H1 (cell line): ENCODE measurements around the gene SOX14.

Experiments used
- CHD7 ChIP-seq: fragments of 300-600 bp; sonication (generic); IDR thresholded peaks from 2 replicates; pipeline ENCODE4 v1.7.1; 2012; ENCODE audit warnings: low read length, moderate library complexity, mild to moderate bottlenecking, inconsistent platforms; ENCODE audit not compliant: insufficient replicate concordance
- CTCF ChIP-seq, 3 experiments: IDR thresholded peaks; 1 replicate in 2 of 3; 2 replicates in 1 of 3; pipeline versions ENCODE4 v1.5.1 to v1.6.1; 2011; ENCODE audit warnings: low read length in 3 of 3, mild to moderate bottlenecking in 3 of 3, inconsistent platforms in 2 of 3, low read depth in 1 of 3, moderate library complexity in 1 of 3; ENCODE audit not compliant: insufficient read depth in 1 of 3; ENCODE audit errors: control extremely low read depth in 1 of 3
- FOSL1 ChIP-seq: IDR thresholded peaks from 2 replicates; pipeline ENCODE4 v1.6.1; 2011; ENCODE audit warnings: mild to moderate bottlenecking, low read depth, low read length, moderate library complexity; ENCODE audit not compliant: insufficient read depth
- NRF1 ChIP-seq: IDR thresholded peaks from 2 replicates; pipeline ENCODE4 v1.6.1; 2011; ENCODE audit warnings: mild to moderate bottlenecking, low read depth, low read length, improper control_type of control experiment
- PHF8 ChIP-seq: fragments of 200-600 bp; sonication (generic); conservative IDR thresholded peaks from 2 replicates; pipeline ENCODE4 v1.7.1; 2012; ENCODE audit warnings: low read depth, mild to moderate bottlenecking, inconsistent platforms, low read length, moderate library complexity
- POLR2A ChIP-seq, 2 experiments: IDR thresholded peaks; 1 replicate in 1 of 2; 2 replicates in 1 of 2; pipeline ENCODE4 v1.6.1; 2011; ENCODE audit warnings: low read depth in 2 of 2, low read length in 2 of 2, mild to moderate bottlenecking in 2 of 2; ENCODE audit errors: control extremely low read depth in 1 of 2
- POLR2AphosphoS5 ChIP-seq: IDR thresholded peaks from 2 replicates; pipeline ENCODE4 v1.6.1; 2011; ENCODE audit warnings: low read depth, low read length
- SP2 ChIP-seq: IDR thresholded peaks from 2 replicates; pipeline ENCODE4 v1.6.1; 2012; ENCODE audit warnings: mild to moderate bottlenecking, low read length, inconsistent platforms
- TAF1 ChIP-seq: IDR thresholded peaks from 2 replicates; pipeline ENCODE4 v1.6.1; 2011; ENCODE audit warnings: mild to moderate bottlenecking, low read depth, low read length
- TF ChIP-seq, protein P1 (sequence below): IDR thresholded peaks from 2 replicates; pipeline ENCODE4 v1.6.1; 2011; ENCODE audit warnings: low read length, improper control_type of control experiment

- TF ChIP-seq POLR2A (IDR thresholded peaks at IDR 0.05; ENCODE audit: control extremely low read depth in 1 of 2, low read depth in 2 of 2, low read length in 2 of 2) (no peak), SP2 (no peak), TAF1 (no peak), FOSL1 (no peak), CTCF (IDR thresholded peaks at IDR 0.05; ENCODE audit: control extremely low read depth in 1 of 3, insufficient read depth in 1 of 3, low read depth in 1 of 3, low read length in 3 of 3) (no peak), CHD7 (no peak), NRF1 (no peak), POLR2AphosphoS5 (no peak), PHF8 (no peak)
- TF ChIP-seq, protein P1, sequence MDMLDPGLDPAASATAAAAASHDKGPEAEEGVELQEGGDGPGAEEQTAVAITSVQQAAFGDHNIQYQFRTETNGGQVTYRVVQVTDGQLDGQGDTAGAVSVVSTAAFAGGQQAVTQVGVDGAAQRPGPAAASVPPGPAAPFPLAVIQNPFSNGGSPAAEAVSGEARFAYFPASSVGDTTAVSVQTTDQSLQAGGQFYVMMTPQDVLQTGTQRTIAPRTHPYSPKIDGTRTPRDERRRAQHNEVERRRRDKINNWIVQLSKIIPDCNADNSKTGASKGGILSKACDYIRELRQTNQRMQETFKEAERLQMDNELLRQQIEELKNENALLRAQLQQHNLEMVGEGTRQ: no peak
Observed at GRCh38 chr3:137769322-137770065, 5.4 kb downstream of the SOX14 start.
